ENCODE results near the gene SDCCAG8. TPM values are rescaled to one million over a fixed set of nuclear protein-coding genes. Genes with fewer than 3 reads are reported as not detected.

Gene SDCCAG8
- polyA plus RNA-seq, 2 of the 4 experiments (the other 2 are of a cell fraction): 48.8 to 64.8 TPM

- no peak for DNase-seq (ENCODE audit: low read depth in 1 of 2, low spot score in 1 of 2)
- no peaks in the 10 kb centered on the region for H3K9me3 ChIP-seq
- no peak overlapping the region for H3K4me3 ChIP-seq
- TF ChIP-seq HEYL (CRISPR knock-in tag; IDR thresholded peaks at IDR 0.05) (no peak), HOXA7 (CRISPR knock-in tag; IDR thresholded peaks at IDR 0.05) (no peak), ESRRA (IDR thresholded peaks at IDR 0.05; ENCODE audit: borderline replicate concordance, low read length) (no peak), FOXS1 (CRISPR knock-in tag; IDR thresholded peaks at IDR 0.05) (no peak), SREBF2 (IDR thresholded peaks at IDR 0.05) (no peak), JUNB (IDR thresholded peaks at IDR 0.05) (no peak), RNF2 (IDR thresholded peaks at IDR 0.05; ENCODE audit: borderline replicate concordance, low read depth) (no peak), HOXB5 (CRISPR knock-in tag; IDR thresholded peaks at IDR 0.05) (no peak), FOSB (CRISPR knock-in tag; IDR thresholded peaks at IDR 0.05) (no peak), CBX2 (IDR thresholded peaks at IDR 0.05; ENCODE audit: borderline replicate concordance, low read depth) (no peak), ZFP36 (IDR thresholded peaks at IDR 0.05; ENCODE audit: borderline replicate concordance, partially characterized antibody) (no peak), REST (IDR thresholded peaks at IDR 0.05) (no peak)
- WGBS (ENCODE audit: missing lambda C conversion rate): 95% methylated on average over 21 of the region's 24 CpGs
- H3K27ac ChIP-seq: no peak overlapping the region; a peak in 1 of 6 replicates
- ChIA-PET CTCF (interaction anchor here (1.3 kb wide), 1 partner anchor 12 kb away, joined by 3 read pairs; no protein-coding TSS in a partner anchor), POLR2A (interaction anchor here (0.6 kb wide), 1 partner anchor 59 kb away, joined by 3 read pairs; no protein-coding TSS in a partner anchor)
- no peak overlapping the region for H3K4me2 ChIP-seq
- ATAC-seq: no peak; a peak in 1 of 6 replicates
- H3K4me1 ChIP-seq: no peaks in the 10 kb centered on the region
- no peak for FAIRE-seq
Observed at GRCh38 chr1:243495442-243496186, 239.8 kb downstream of the SDCCAG8 start.

- TF ChIP-seq RNF2 (IDR thresholded peaks at IDR 0.05; ENCODE audit: borderline replicate concordance, low read depth): no peak
- TF ChIP-seq HDAC2 (IDR thresholded peaks at IDR 0.05): no peak
- TF ChIP-seq JUNB (IDR thresholded peaks at IDR 0.05): no peak
- no peak for TF ChIP-seq HEYL (CRISPR knock-in tag; IDR thresholded peaks at IDR 0.05)
- no peak for TF ChIP-seq KDM5A (IDR thresholded peaks at IDR 0.05)
- no peak for TF ChIP-seq BHLHE40 (IDR thresholded peaks at IDR 0.05; ENCODE audit: low read depth, low read length)
- TF ChIP-seq EP300 (IDR thresholded peaks at IDR 0.05): no peak
- no peak for TF ChIP-seq HOXA7 (CRISPR knock-in tag; IDR thresholded peaks at IDR 0.05)
- no peak for TF ChIP-seq TP53 (CRISPR knock-in tag; IDR thresholded peaks at IDR 0.05)
- no peak for TF ChIP-seq EHMT2 (IDR thresholded peaks at IDR 0.05; ENCODE audit: low read depth)
- TF ChIP-seq ZC3H11A (IDR thresholded peaks at IDR 0.05): no peak
- TF ChIP-seq CTCF (IDR thresholded peaks at IDR 0.05): no peak
- TF ChIP-seq FOSL2 (IDR thresholded peaks at IDR 0.05): no peak
- TF ChIP-seq FOSL2 (CRISPR knock-in tag; IDR thresholded peaks at IDR 0.05): no peak
- POLR2A ChIA-PET: interaction anchor here (0.6 kb wide), 1 partner anchor 60 kb away, joined by 3 read pairs; no protein-coding TSS in a partner anchor
Observed at GRCh38 chr1:243496187-243496646, 240.4 kb downstream of the SDCCAG8 start.

More at GRCh38 chr1:243496187-243496646, 240.4 kb downstream of the SDCCAG8 start:
- Histone ChIP-seq H3K4me3 (no peak overlapping the region), H3K4me2 (no peak overlapping the region), H3K4me1 (no peaks in the 10 kb centered on the region), H3K27ac (no peak overlapping the region), H3K9me3 (no peaks in the 10 kb centered on the region)
- FAIRE-seq: no peak
- CTCF ChIA-PET: interaction anchor here (1.3 kb wide), 1 partner anchor 12 kb away, joined by 3 read pairs; no protein-coding TSS in a partner anchor
- ATAC-seq: no peak
- no peak for DNase-seq (ENCODE audit: low read depth in 1 of 2, low spot score in 1 of 2)
- 92% methylated on average over 19 of the region's 19 CpGs for WGBS (ENCODE audit: missing lambda C conversion rate)

Measured in A549 (cell line).